Pulmonary artery endothelial cell (primary cell): ENCODE results near the gene DLG2. TPM values are rescaled to one million over a fixed set of nuclear protein-coding genes. Genes with fewer than 3 reads are reported as not detected.

ENCODE experiments used
- DNase-seq: peaks from one replicate; pipeline ENCODE4 v3.0.0-alpha.2; 2011; ENCODE audit warnings: low read depth, low spot score
- total RNA-seq: library from RNA; depleted of rRNA; stranded (reverse); fragments of >200 nt; gene quantifications from 2 replicates; pipeline ENCODE4 v1.2.3, GENCODE V29; 2014

DLG2 gene
- total RNA-seq, 1 donor from 2014 or later, result 0.66 TPM

GRCh38 chr11:83819931-83820549 is 1807.1 kb downstream of the DLG2 start:
- peak; percentile 36 for DNase-seq

DNA sequence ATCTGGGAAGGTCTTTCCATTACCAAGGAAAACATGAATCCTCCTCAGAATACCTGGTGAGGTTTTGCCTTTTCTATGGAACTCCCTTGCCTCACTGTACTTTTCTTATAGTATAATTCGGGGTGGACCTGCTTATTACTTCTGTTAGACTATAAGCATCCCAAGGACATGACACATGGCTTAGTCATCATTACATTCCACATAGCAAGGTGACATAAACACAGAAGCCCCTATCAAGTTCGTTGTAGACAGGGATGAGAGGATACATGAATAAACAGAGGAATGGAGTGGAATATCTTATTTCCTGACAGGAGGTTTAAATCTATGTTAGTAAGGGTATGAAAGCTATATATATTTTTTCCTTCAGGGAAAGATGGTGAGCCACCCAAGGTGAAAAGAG is 1808.8 kb downstream of the DLG2 start:
- DNase-seq, result no peak

GRCh38 chr11:83816572-83817187 is 1810.5 kb downstream of the DLG2 start:
- no peak for DNase-seq

GRCh38 chr11:83815736-83816135 is 1811.4 kb downstream of the DLG2 start:
- no peak for DNase-seq

- no peak for DNase-seq
Measured at GRCh38 chr11:83813296-83813695, 1813.8 kb downstream of the DLG2 start.

GRCh38 chr11:83809274-83809673 is 1817.9 kb downstream of the DLG2 start:
- no peak for DNase-seq

GRCh38 chr11:83801799-83802198 is 1825.3 kb downstream of the DLG2 start:
- DNase-seq, result no peak

DNA sequence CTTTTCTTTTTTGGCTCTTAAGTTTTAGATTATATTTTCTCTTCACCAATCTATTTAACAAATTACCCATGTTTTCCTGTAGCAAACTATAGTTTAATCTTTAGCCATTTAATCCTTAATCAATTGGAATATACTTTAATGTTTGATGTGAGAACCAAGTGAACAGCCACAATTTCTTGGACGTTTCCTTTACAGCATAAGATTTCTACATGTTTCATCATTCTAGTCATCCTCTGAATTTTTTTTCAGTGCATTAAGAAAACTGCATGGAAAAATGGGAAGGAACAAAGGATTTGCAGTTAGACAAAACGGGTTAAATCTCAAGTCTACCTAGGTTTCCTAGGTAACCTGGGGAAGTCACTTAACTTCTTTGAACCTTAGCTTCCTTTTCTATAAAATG is 1833.8 kb downstream of the DLG2 start:
- DNase-seq, result no peak

DNA sequence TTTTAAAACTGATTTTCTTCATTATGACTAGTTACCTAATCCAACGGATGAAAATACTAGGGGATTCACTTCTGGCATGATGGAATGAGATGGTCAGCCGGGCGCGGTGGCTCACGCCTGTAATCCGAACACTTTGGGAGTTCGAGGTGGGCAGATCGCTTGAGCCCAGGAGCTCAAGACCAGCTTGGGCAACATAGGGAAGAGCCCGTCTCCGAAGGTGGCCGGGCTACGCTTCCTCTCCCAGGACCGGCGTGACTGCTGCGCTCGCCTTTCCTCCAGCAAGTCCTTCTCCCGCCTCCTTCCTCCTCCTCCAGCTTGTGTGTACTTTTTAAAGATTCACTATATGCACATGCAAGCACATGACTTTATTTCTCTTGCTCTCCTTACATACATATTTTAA is 1835.6 kb downstream of the DLG2 start:
- no peak for DNase-seq

- no peak for DNase-seq
Measured at GRCh38 chr11:83785942-83786341, 1841.2 kb downstream of the DLG2 start.

- DNase-seq, result no peak
Measured at GRCh38 chr11:83784419-83784818, 1842.7 kb downstream of the DLG2 start.

DNA sequence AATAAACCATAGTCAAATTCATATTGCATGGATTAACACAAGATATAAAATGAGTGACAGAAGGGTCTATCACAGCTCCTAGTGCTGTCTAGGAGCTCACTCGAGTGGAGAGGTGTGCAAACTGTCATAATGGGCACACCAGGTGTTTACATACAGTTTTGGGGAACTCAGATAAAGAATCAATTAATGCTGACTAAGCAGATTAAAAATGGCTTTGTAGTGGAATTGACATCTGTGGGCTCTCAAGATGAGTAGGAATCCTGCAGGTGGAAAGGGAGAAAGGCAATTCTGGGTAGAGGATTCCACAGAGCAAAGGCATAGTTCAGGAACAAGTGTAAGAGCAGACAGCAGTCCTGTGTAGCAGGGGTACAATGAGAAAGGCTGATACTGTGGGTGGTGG is 1844.8 kb downstream of the DLG2 start:
- DNase-seq, result no peak

GRCh38 chr11:83779876-83780275 is 1847.3 kb downstream of the DLG2 start:
- DNase-seq, result no peak

GRCh38 chr11:83778596-83778995 is 1848.5 kb downstream of the DLG2 start:
- no peak for DNase-seq

DNA sequence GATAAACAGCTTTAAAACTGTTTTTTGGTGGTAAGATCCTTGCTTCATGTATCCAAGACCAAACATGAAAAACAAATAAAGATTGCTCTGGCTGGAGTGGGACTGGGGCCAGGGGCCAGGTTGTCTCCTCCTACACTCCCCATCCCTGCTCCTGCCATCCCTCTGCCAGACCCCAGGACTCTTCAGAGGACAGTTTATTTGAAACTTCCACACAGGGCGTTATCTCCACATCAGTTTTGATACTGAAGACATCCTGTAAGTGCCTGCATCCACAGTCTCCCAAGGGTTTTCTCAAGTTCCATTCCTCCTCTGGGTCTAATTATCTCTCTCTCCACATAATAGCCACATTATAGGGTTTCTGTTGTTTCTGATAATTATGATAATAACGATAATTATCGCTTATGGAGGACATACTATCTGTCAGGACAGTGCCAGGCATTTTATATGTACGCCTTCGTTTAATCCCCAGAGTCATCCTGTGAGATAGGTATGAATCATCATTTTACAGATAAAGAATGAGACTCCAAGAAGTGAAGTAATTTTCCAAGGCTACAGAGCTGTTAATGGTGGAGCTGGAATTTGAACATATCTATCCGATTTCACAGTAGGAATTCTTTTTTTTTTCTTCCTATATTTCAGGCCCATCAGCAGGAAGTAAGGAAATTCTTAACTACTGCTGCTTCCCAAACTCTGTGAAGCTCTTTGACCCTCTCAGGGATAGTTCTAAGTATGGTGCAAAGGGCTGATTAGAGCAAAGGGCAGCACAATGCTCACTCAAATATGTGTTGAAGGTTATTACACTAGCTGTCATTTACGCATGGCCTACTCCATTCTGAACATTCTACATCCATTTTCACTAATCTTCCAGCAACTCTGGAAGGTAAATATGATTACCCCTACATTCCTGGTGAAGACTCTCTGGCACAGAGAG is 1852.9 kb downstream of the DLG2 start:
- no peak for DNase-seq

GRCh38 chr11:83768489-83768888 is 1858.7 kb downstream of the DLG2 start:
- DNase-seq, result no peak

DNA sequence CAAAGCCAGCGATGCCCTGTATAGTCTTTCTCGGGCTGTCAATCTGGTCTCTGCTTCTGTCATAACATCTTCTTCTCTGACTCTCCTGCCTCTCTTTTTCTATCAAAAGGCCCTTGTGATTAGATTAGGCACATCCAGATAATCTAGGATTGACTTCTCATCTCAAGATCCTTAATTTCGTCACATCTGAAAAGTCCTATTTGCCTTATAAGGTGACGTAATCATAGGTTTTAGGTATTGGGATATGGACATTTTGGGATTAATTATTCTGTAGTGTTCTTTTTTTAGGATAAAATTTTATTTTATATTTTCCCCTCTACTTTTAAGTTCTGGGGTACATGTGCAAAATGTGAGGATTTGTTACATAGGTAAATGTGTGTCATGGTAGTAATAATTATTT is 1860.2 kb downstream of the DLG2 start:
- no peak for DNase-seq

GRCh38 chr11:83764643-83765042 is 1862.5 kb downstream of the DLG2 start:
- no peak for DNase-seq

GRCh38 chr11:83760932-83761331 is 1866.2 kb downstream of the DLG2 start:
- DNase-seq, result no peak

DNA sequence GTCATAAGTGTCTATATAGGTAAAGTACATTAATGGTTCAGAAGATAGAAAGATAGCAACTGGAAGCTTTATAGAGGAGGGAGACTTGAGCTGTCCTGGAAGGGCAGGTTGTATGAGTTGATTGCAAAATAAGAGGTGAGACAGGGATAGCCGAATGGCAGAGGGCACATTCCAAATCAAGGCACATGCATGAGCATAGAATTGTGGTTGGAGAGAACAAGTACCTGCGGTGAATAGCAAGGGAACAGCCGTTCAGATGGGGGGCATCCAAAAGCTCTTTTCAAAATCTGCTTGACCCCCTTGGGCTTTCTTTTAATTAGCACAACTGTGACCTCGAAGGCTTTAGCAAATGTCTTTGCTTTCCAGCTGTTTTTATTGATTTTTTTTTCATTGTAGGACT is 1868.0 kb downstream of the DLG2 start:
- DNase-seq, result no peak

- no peak for DNase-seq
Measured at GRCh38 chr11:83751041-83751440, 1876.1 kb downstream of the DLG2 start.

GRCh38 chr11:83746921-83747585 is 1880.1 kb downstream of the DLG2 start:
- DNase-seq, result no peak
